Measurements from ENCODE around the gene EEFSEC.

DNA sequence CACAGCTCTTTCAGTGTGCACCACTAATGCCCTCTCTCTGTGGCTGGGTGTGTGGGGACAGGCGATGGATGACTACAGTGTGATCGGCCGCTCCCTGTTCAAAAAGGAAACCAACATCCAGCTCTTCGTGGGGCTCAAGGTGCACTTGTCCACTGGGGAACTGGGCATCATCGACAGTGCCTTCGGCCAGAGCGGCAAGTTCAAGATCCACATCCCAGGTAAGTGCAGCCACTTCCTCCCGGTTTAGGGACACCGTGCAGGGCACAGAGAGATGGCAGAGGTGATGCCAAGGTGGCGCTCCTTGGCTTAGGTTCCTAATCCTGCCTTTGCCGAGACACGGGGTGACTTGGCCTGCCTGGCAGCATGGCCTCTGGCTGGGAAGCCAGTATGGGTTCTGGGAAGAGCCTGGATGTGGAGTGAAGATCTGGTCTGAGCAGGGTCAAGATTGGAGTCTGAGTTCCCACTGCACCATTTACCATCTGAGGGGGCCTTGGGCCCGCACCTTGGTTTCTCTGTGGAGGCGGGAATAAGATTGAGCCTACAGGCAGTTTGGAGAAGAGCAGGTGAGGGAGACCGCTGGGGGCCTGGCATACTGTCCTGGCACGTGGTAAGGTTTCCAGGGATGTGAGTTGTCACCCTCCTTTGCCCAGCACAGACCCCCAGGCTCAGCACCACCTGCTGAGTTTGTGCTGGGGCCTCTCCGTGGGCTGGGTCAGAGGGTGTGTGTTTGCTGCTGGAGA lies 205.0 kb downstream of the EEFSEC start:
- no peak for TF ChIP-seq CTCF (IDR thresholded peaks at IDR 0.05; ENCODE audit: control extremely low read depth in 1 of 3, insufficient read depth in 1 of 3, low read depth in 1 of 3, low read length in 3 of 3)
- no peak for TF ChIP-seq JUN (IDR thresholded peaks at IDR 0.05; ENCODE audit: low read depth, low read length)
- no peak for TF ChIP-seq POLR2A (IDR thresholded peaks at IDR 0.05; ENCODE audit: control extremely low read depth in 1 of 2, low read depth in 2 of 2, low read length in 2 of 2)
